Erythroblast (primary cell): Measurements from ENCODE around the gene CDH11.

Experiments used
- GATA1 ChIP-seq: IDR thresholded peaks from 2 replicates; pipeline ENCODE4 v1.6.1; 2011; ENCODE audit warnings: low read depth, mild to moderate bottlenecking, control low read depth, low read length, moderate library complexity
- POLR2A ChIP-seq: IDR thresholded peaks from 2 replicates; pipeline ENCODE4 v1.6.1; 2011; ENCODE audit warnings: mild to moderate bottlenecking, low read length

DNA sequence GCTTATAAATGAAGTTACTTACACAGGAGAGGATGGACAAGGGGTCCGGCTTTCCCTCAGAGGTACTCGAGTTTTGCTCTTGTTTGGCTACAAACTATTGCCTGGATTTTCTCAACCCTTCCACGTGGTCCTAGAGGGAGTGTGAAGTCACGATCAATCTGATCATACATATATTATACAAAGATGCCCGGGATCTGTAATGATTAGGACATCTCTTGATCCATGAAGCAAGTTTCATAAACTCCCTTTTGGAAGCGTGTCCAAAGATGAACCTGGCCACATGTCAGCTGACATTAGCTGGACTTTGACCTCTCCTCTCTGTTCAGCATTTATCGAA, 2.3 kb upstream of the CDH11 start:
- TF ChIP-seq POLR2A (no peak), GATA1 (no peak)
